Cardiac muscle cell (in vitro differentiated cells and primary cell): Measurements from ENCODE around the gene PRDX1. TPM values are rescaled to one million over a fixed set of nuclear protein-coding genes. Genes with fewer than 3 reads are reported as not detected.

ENCODE experiments used
- DNase-seq, 2 donors: peaks; one replicate each; pipeline versions ENCODE4 v3.0.0 to v3.0.0-alpha.2; 2010 to 2017; ENCODE audit warnings: low read depth in 1 of 2, low spot score in 1 of 2
- H3K27ac ChIP-seq: fragments of 200-600 bp; sonication (generic); 2 replicates; pipeline ENCODE4 v1.5.1; 2016
- H3K27me3 ChIP-seq: fragments of 200-600 bp; sonication (generic); 2 replicates; pipeline ENCODE4 v1.6.0; 2016; ENCODE audit warnings: control low read depth
- H3K36me3 ChIP-seq: fragments of 200-600 bp; sonication (generic); 2 replicates; pipeline ENCODE4 v1.5.1; 2016; ENCODE audit warnings: control low read depth
- H3K4me1 ChIP-seq: fragments of 200-600 bp; sonication (generic); 2 replicates; pipeline ENCODE4 v1.8.1; 2017; ENCODE audit warnings: low read depth, mild to moderate bottlenecking, mixed run types
- H3K4me3 ChIP-seq: fragments of 200-600 bp; sonication (generic); 2 replicates; pipeline ENCODE4 v1.5.1; 2016; ENCODE audit warnings: mild to moderate bottlenecking
- H3K9me3 ChIP-seq: fragments of 200-600 bp; sonication (generic); 2 replicates; pipeline ENCODE4 v1.5.1; 2017; ENCODE audit warnings: low read depth, mild to moderate bottlenecking, control low read depth
- CTCF ChIP-seq: IDR thresholded peaks from 2 replicates; pipeline ENCODE4 v1.5.1; 2012; ENCODE audit warnings: low read depth, mild to moderate bottlenecking, low read length
- polyA plus RNA-seq: library from polyadenylated mRNA; unstranded; fragments of >200 nt; fragmentation: Nextera tagmentation; extraction: Ambion mirVana; gene quantifications from 2 replicates; pipeline ENCODE4 v1.2.1, GENCODE V29; 2016
- total RNA-seq: library from RNA; depleted of rRNA; stranded (reverse); fragments of >200 nt; gene quantifications from 2 replicates; pipeline ENCODE4 v1.2.3, GENCODE V29; 2016

The PRDX1 gene
- total and polyA plus RNA-seq, 2 experiments from 2014 or later = 526 to 1,744 TPM

DNA sequence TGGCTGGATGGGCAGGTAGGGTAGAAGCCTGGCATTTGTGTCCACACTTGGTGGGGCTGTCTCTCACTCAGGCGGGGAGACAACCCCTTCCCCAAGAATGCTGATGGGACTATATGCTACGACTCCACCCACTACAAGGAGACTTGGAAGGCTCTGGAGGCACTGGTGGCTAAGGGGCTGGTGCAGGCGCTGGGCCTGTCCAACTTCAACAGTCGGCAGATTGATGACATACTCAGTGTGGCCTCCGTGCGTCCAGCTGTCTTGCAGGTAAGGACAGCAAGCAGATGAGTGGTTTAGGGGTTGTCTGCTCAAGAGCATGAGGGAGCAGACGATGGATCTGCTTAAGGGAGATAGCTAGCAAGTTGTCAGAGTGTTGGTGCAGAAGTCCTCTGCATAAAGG, 46.2 kb upstream of the PRDX1 start:
- Histone ChIP-seq H3K27me3 (no peaks in the 10 kb centered on the region), H3K36me3 (peaks cover 14% of the 10 kb centered on the region), H3K9me3 (no peaks in the 10 kb centered on the region), H3K4me3 (no peak overlapping the region), H3K4me1 (peaks cover 11% of the 10 kb centered on the region), H3K27ac (no peak overlapping the region)
- DNase-seq = no peak
- TF ChIP-seq CTCF = no peak

GRCh38 chr1:45566722-45567121, 45.0 kb upstream of the PRDX1 start:
- no peak overlapping the region for H3K4me3 ChIP-seq

GRCh38 chr1:45563843-45564242, 42.2 kb upstream of the PRDX1 start:
- Histone ChIP-seq H3K4me1 (peaks cover 11% of the 10 kb centered on the region), H3K36me3 (peaks cover 18% of the 10 kb centered on the region)

More at GRCh38 chr1:45566722-45567121, 45.0 kb upstream of the PRDX1 start:
- Histone ChIP-seq H3K4me1 (peaks cover 11% of the 10 kb centered on the region), H3K27ac (peak overlapping the region; percentile 39), H3K9me3 (no peaks in the 10 kb centered on the region), H3K27me3 (no peaks in the 10 kb centered on the region), H3K36me3 (peaks cover 17% of the 10 kb centered on the region)
- DNase-seq = peak in 1 of 2 donors; percentile 16
- no peak for TF ChIP-seq CTCF

GRCh38 chr1:45557422-45557944, 35.8 kb upstream of the PRDX1 start:
- Histone ChIP-seq H3K9me3 (no peaks in the 10 kb centered on the region), H3K27ac (peak overlapping the region; percentile 55), H3K36me3 (peaks cover 15% of the 10 kb centered on the region), H3K4me3 (no peak overlapping the region), H3K27me3 (no peaks in the 10 kb centered on the region), H3K4me1 (no peaks in the 10 kb centered on the region)
- no peak for TF ChIP-seq CTCF
- DNase-seq = no peak

More at GRCh38 chr1:45563843-45564242, 42.2 kb upstream of the PRDX1 start:
- Histone ChIP-seq H3K27ac (peak overlapping the region; percentile 73), H3K9me3 (no peaks in the 10 kb centered on the region), H3K27me3 (no peaks in the 10 kb centered on the region), H3K4me3 (no peak overlapping the region)
- TF ChIP-seq CTCF = no peak
- no peak for DNase-seq

- Histone ChIP-seq H3K27ac (no peak overlapping the region), H3K9me3 (no peaks in the 10 kb centered on the region), H3K4me1 (peaks cover 14% of the 10 kb centered on the region), H3K36me3 (peaks cover 11% of the 10 kb centered on the region), H3K4me3 (no peak overlapping the region), H3K27me3 (no peaks in the 10 kb centered on the region)
- no peak for TF ChIP-seq CTCF
- no peak for DNase-seq
Observed at GRCh38 chr1:45554198-45554597, 32.5 kb upstream of the PRDX1 start.
